PC-9 (cell line): ENCODE measurements around the gene ANKRD10.

ENCODE experiments used
- EZH2 ChIP-seq: fragments of 200-600 bp; sonication (generic); IDR thresholded peaks from 2 replicates; pipeline ENCODE4 v1.8.0; 2017; ENCODE audit warnings: antibody characterized with exemption, low read depth
- TF ChIP-seq, protein P1 (sequence below): fragments of 200-600 bp; sonication (generic); conservative IDR thresholded peaks from 2 replicates; pipeline ENCODE4 v1.6.1; 2017; ENCODE audit warnings: mixed run types, antibody characterized with exemption, mild to moderate bottlenecking, moderate library complexity

DNA sequence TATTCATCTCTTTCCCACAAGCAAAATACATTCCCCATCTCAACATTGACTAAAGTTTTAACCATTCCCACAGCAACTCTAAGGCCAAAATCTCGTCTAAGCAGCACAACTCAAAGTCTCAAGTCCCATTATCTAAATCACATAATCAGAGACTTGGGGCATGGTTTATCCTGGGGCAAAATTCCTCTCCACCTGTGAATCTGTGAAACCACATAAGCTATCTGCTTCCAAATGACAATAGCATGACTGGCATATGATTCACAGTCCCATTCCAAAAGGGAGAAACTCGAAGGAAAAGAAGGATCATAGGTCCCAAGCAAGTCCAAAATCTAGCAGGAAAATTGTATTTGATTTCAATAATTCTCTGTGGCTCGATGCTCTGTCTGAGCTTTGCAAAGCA lies 73.0 kb downstream of the ANKRD10 start:
- TF ChIP-seq, protein P1, sequence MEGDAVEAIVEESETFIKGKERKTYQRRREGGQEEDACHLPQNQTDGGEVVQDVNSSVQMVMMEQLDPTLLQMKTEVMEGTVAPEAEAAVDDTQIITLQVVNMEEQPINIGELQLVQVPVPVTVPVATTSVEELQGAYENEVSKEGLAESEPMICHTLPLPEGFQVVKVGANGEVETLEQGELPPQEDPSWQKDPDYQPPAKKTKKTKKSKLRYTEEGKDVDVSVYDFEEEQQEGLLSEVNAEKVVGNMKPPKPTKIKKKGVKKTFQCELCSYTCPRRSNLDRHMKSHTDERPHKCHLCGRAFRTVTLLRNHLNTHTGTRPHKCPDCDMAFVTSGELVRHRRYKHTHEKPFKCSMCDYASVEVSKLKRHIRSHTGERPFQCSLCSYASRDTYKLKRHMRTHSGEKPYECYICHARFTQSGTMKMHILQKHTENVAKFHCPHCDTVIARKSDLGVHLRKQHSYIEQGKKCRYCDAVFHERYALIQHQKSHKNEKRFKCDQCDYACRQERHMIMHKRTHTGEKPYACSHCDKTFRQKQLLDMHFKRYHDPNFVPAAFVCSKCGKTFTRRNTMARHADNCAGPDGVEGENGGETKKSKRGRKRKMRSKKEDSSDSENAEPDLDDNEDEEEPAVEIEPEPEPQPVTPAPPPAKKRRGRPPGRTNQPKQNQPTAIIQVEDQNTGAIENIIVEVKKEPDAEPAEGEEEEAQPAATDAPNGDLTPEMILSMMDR, result no peak
- TF ChIP-seq EZH2, result no peak
